Activated B cell treated with CpG ODN at 0.5 μM for 24 hours (primary cell): ENCODE data around the gene CYP46A1. TPM values are rescaled to one million over a fixed set of nuclear protein-coding genes. Genes with fewer than 3 reads are reported as not detected.

Source experiments
- ATAC-seq: fragments of 200-7000 bp; cut with Tn5 transposase; one replicate; pipeline ENCODE4 v1.10.0; 2021; ENCODE audit warnings: low read depth, mild to moderate bottlenecking, moderate library complexity
- CTCF ChIA-PET: fragments of 350-600 bp; sonication (Branson Sonifier 250); formaldehyde crosslinking; loops from one replicate; lab custom pipeline; 2021; ENCODE audit warnings: antibody characterized with exemption; lab: Charles Lee
- POLR2A ChIA-PET: fragments of 350-600 bp; sonication (Branson Sonifier 250); formaldehyde crosslinking; loops from one replicate; lab custom pipeline; 2021; ENCODE audit warnings: antibody characterized with exemption; lab: Charles Lee
- DNase-seq: peaks from one replicate; pipeline ENCODE4 v3.0.0; 2022
- H3K27ac Mint-ChIP-seq: one replicate; pipeline ENCODE4 v1.8.0; 2020; ENCODE audit warnings: mixed read lengths
- H3K27me3 Mint-ChIP-seq: one replicate; pipeline ENCODE4 v1.8.0; 2021; ENCODE audit warnings: mixed read lengths
- H3K36me3 Mint-ChIP-seq: one replicate; pipeline ENCODE4 v1.8.0; 2021; ENCODE audit warnings: low read depth, mixed read lengths
- H3K4me1 Mint-ChIP-seq: one replicate; pipeline ENCODE4 v1.8.0; 2021; ENCODE audit warnings: mixed read lengths
- H3K4me3 Mint-ChIP-seq: one replicate; pipeline ENCODE4 v1.8.0; 2020; ENCODE audit warnings: mild to moderate bottlenecking, mixed read lengths
- H3K9me3 Mint-ChIP-seq: one replicate; pipeline ENCODE4 v1.8.0; 2020; ENCODE audit warnings: mixed read lengths
- intact Hi-C: fragments of 100-400 bp; cut with micrococcal nuclease; formaldehyde crosslinking; loops from one replicate; pipeline ENCODE4 v1.15.1; 2024
- total RNA-seq: library from RNA; stranded (reverse); gene quantifications from 2 replicates; pipeline ENCODE4 v1.2.3, GENCODE V29; 2022
- TF ChIP-seq, protein P1 (sequence below): fragments of 200-600 bp; IDR thresholded peaks from one replicate; pipeline ENCODE4 v1.8.0; 2022; ENCODE audit warnings: antibody characterized with exemption, mild to moderate bottlenecking

The CYP46A1 gene
- total RNA-seq, 1 donor from 2014 or later, result not detected

DNA sequence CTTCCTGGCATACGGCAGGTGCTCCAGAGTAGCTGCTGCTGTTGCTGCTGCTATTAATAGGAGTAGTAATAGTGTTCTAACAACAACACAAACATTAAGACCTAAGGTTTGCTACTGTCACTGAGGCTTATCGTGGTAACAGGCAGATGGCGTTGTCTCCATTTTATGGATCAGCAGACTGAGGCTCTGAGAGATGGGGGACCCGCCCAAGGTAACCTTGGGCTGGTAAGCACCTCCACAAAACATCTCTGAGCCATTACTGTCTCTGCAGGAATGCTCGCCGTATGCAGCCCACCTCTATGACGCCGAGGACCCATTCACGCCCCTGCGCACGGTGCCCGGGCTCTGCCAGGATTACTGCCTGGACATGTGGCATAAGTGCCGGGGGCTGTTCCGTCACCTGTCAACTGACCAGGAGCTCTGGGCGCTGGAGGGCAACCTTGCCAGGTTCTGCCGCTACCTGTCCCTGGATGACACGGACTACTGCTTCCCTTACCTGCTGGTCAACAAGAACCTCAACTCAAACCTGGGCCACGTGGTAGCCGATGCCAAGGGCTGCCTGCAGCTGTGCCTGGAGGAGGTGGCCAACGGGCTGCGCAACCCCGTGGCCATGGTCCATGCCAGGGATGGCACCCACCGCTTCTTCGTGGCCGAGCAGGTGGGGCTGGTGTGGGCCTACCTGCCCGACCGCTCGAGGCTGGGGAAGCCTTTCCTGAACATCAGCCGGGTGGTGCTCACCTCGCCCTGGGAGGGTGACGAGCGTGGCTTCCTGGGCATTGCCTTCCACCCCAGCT is 31.9 kb upstream of the CYP46A1 start:
- Mint-ChIP-seq H3K27ac (no peak overlapping the region), H3K9me3 (no peaks in the 10 kb centered on the region), H3K4me1 (no peaks in the 10 kb centered on the region), H3K27me3 (peaks cover 34% of the 10 kb centered on the region), H3K4me3 (no peak overlapping the region), H3K36me3 (no peaks in the 10 kb centered on the region)
- intact Hi-C loops, result no loop called here
- ATAC-seq (no peak), DNase-seq (no peak)
- TF ChIP-seq, protein P1, sequence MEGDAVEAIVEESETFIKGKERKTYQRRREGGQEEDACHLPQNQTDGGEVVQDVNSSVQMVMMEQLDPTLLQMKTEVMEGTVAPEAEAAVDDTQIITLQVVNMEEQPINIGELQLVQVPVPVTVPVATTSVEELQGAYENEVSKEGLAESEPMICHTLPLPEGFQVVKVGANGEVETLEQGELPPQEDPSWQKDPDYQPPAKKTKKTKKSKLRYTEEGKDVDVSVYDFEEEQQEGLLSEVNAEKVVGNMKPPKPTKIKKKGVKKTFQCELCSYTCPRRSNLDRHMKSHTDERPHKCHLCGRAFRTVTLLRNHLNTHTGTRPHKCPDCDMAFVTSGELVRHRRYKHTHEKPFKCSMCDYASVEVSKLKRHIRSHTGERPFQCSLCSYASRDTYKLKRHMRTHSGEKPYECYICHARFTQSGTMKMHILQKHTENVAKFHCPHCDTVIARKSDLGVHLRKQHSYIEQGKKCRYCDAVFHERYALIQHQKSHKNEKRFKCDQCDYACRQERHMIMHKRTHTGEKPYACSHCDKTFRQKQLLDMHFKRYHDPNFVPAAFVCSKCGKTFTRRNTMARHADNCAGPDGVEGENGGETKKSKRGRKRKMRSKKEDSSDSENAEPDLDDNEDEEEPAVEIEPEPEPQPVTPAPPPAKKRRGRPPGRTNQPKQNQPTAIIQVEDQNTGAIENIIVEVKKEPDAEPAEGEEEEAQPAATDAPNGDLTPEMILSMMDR, result no peak
- CTCF ChIA-PET, result no interaction called here
- POLR2A ChIA-PET, result no interaction called here

GRCh38 chr14:99654235-99654985 is 29.7 kb upstream of the CYP46A1 start:
- no peak for ATAC-seq
- no peaks in the 10 kb centered on the region for H3K9me3 Mint-ChIP-seq
- CTCF ChIA-PET, result no interaction called here
- intact Hi-C loops, result no loop called here
- no peak overlapping the region for H3K4me3 Mint-ChIP-seq
- POLR2A ChIA-PET, result no interaction called here
- H3K4me1 Mint-ChIP-seq, result peaks cover 2% of the 10 kb centered on the region
- H3K27ac Mint-ChIP-seq, result no peak overlapping the region
- TF ChIP-seq, protein P1, result no peak
- DNase-seq, result no peak
- no peaks in the 10 kb centered on the region for H3K36me3 Mint-ChIP-seq
- H3K27me3 Mint-ChIP-seq, result peaks cover 41% of the 10 kb centered on the region

DNA sequence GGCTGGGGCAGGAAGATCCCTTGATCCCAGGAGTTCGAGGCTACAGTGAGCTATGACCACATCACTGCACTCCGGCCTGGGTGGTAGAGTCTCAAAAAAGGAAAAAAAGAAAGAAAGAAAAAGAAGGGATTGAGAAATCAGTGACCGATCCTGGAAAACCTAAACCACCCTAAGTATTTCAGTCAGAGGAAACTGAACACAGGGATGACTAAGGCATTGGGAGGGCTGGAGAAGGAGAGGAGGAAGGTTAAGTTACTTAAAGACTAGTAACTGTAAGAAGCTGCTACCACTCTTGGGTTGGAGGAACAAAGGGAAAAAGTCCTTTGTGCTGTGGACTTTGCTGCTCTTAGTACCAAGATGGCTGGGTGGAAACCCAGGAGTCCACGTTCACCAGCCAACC is 28.6 kb upstream of the CYP46A1 start:
- ChIA-PET CTCF (no interaction called here), POLR2A (no interaction called here)
- intact Hi-C loops, result no loop called here
- DNase-seq (no peak), ATAC-seq (no peak)
- Mint-ChIP-seq H3K36me3 (no peaks in the 10 kb centered on the region), H3K4me3 (no peak overlapping the region), H3K27ac (no peak overlapping the region), H3K4me1 (peaks cover 4% of the 10 kb centered on the region), H3K9me3 (no peaks in the 10 kb centered on the region), H3K27me3 (peaks cover 46% of the 10 kb centered on the region)
- TF ChIP-seq, protein P1, result no peak

DNA sequence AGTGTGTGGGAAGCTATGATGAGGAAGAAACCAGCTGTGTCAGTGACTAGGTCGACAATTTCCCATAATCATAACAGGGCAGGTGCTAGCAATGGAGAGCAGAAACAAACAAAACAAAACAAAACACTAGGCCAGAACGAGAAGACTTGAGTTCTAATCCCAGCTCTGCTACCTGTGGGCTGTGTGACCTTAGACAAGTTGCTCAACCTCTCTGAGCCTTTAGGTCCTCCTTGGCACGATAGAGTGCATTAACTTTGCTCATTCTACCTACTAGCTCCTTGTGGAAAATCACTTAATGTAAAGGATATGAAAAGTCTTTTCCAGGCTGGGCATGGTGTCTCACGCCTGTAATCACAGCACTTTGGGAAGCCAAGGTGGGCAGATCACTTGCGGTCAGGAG is 27.9 kb upstream of the CYP46A1 start:
- Mint-ChIP-seq H3K27ac (no peak overlapping the region), H3K27me3 (peaks cover 47% of the 10 kb centered on the region), H3K9me3 (no peaks in the 10 kb centered on the region), H3K36me3 (no peaks in the 10 kb centered on the region), H3K4me1 (peaks cover 4% of the 10 kb centered on the region), H3K4me3 (no peak overlapping the region)
- ATAC-seq (no peak), DNase-seq (no peak)
- POLR2A ChIA-PET, result no interaction called here
- CTCF ChIA-PET, result no interaction called here
- intact Hi-C loops, result no loop called here
- TF ChIP-seq, protein P1, result no peak

- TF ChIP-seq, protein P1, result no peak
- intact Hi-C loops, result no loop called here
- H3K27ac Mint-ChIP-seq, result no peak overlapping the region
- POLR2A ChIA-PET, result no interaction called here
- ATAC-seq (no peak), DNase-seq (no peak)
- H3K4me3 Mint-ChIP-seq, result no peak overlapping the region
- no peaks in the 10 kb centered on the region for H3K36me3 Mint-ChIP-seq
- CTCF ChIA-PET, result no interaction called here
- no peaks in the 10 kb centered on the region for H3K9me3 Mint-ChIP-seq
- H3K27me3 Mint-ChIP-seq, result peaks cover 46% of the 10 kb centered on the region
- peaks cover 4% of the 10 kb centered on the region for H3K4me1 Mint-ChIP-seq
These were observed 26.4 kb upstream of the CYP46A1 start for GRCh38 chr14:99657645-99658155.
